Measurements from ENCODE around the gene EAF1.

The EAF1 gene

DNA sequence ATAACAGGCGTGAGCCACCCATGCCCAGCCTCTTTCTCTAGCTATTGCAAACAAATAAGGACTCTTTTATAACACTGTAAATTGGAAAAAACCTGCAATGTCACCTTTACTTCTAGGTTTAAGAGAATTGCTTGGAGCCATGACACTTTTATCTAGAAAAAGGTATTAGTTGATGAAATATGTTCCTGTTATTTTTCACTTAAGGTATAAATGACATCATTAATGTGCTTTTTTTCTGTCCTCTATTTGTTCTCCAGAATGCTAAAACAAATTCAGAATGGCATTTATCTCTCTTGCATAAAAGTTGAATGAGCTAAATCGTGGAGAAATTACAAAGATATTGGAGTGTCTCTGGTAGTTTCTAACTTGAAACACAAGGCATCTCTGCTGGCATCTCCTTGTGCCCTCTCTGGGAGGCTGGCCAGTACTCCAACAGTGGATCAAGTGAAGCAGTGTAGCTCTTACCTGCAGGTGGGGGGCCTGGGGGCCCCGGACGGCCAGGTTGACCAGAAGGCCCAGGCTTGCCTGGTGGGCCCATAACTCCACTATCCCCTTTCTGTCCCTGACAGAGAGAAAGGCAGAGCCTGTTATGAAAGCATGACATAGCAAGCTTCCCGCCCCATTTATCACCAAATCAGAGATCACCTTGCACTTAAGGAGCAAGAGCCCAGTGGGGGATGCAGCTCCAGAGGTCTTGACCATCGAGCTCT lies 38.6 kb downstream of the EAF1 start:
- CTCF ChIA-PET, result interaction anchor here (1.0 kb wide), 1 partner anchor 225 kb away, joined by 3 read pairs; no protein-coding TSS in a partner anchor
- POLR2A ChIA-PET, result no interaction called here
- TF ChIP-seq, protein P1, sequence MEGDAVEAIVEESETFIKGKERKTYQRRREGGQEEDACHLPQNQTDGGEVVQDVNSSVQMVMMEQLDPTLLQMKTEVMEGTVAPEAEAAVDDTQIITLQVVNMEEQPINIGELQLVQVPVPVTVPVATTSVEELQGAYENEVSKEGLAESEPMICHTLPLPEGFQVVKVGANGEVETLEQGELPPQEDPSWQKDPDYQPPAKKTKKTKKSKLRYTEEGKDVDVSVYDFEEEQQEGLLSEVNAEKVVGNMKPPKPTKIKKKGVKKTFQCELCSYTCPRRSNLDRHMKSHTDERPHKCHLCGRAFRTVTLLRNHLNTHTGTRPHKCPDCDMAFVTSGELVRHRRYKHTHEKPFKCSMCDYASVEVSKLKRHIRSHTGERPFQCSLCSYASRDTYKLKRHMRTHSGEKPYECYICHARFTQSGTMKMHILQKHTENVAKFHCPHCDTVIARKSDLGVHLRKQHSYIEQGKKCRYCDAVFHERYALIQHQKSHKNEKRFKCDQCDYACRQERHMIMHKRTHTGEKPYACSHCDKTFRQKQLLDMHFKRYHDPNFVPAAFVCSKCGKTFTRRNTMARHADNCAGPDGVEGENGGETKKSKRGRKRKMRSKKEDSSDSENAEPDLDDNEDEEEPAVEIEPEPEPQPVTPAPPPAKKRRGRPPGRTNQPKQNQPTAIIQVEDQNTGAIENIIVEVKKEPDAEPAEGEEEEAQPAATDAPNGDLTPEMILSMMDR (IDR thresholded peaks at IDR 0.05; ENCODE audit: insufficient read depth, low read length, missing control alignments), result no peak

DNA sequence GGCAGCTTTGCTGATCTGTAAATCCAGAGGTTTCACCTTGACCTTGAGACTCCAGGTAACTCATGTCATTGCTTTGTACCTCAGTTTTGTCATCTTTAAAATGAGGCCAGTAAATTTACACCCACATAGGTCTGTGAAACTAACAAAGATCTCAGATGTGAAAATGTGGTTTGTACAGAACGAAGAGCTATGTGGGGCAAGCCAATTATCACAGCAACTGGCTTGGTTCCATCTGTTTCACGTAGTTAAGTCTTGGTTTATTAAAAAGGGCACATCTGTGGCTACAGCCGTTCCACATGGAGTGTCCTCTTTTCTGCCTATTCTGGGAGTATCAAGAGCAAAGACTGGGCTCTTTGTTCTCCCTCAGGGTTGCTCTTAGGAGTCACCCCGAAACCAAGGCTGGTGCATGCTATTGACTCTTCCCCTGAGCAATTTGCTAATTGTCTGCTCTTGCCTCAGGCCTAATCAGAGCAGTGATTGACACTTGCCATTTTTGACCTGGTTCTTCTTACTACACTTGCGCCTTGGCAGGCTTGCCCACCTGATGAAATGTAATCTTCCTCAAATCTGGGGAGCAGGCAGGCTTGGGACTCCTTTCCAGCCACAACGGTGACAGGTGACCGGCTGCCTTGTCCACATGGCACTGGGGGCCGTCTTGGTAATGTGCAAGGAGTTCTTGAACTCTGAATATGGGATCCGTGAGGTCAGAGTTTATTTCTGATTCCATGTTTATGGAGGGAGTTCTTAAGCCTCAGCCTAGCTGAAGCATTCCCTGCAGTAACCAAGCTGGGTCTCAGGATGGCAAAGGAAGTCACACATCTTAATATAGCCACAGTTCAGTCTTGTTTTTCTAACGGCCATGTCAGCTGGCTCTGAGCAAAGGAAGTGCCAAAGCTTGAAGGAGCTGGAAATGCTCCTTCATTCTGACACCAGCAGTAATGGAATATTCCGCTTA lies 40.1 kb downstream of the EAF1 start:
- DNase-seq (ENCODE audit: low read depth, low spot score), result no peak
- TF ChIP-seq, protein P1 (IDR thresholded peaks at IDR 0.05; ENCODE audit: insufficient read depth, low read length, missing control alignments), result no peak
- no peak overlapping the region for H3K4me3 ChIP-seq (ENCODE audit: low read depth, low read length)
- CTCF ChIA-PET, result interaction anchor here (1.0 kb wide), 1 partner anchor 226 kb away, joined by 3 read pairs; no protein-coding TSS in a partner anchor
- POLR2A ChIA-PET, result interaction anchor here (0.6 kb wide), 1 partner anchor 20 kb away, joined by 3 read pairs; no protein-coding TSS in a partner anchor

More for the DNA sequence above, 38.6 kb downstream of the EAF1 start:
- H3K4me3 ChIP-seq (ENCODE audit: low read depth, low read length), result no peak overlapping the region
- no peak for DNase-seq (ENCODE audit: low read depth, low spot score)

DNA sequence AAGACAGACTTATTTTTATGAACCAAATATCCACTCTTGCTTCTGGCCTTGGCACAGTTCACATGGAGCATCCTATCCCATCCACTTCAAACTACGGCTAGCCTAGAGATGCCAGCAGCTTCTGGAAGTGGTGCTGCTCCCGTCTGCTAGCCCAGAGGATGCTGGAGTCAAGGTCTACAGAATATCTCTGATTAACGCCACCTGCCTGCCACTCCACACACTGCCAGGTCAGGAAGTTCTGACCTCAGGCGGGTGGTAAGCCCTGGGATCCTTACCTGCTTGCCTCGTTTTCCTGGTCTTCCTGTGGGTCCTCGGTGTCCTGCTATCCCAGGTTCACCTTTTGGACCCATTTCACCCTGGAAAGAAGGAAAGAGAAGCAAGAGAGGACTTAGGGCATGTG lies 42.9 kb downstream of the EAF1 start:
- TF ChIP-seq, protein P1 (IDR thresholded peaks at IDR 0.05; ENCODE audit: insufficient read depth, low read length, missing control alignments), result no peak
- ChIA-PET POLR2A (no interaction called here), CTCF (interaction anchor here (1.0 kb wide), 1 partner anchor 256 kb away, joined by 3 read pairs; no protein-coding TSS in a partner anchor)
- no peak overlapping the region for H3K4me3 ChIP-seq (ENCODE audit: low read depth, low read length)
- DNase-seq (ENCODE audit: low read depth, low spot score), result no peak

GRCh38 chr3:15470849-15471248 lies 43.5 kb downstream of the EAF1 start:
- ChIA-PET CTCF (interaction anchor here (1.0 kb wide), 1 partner anchor 256 kb away, joined by 3 read pairs; no protein-coding TSS in a partner anchor), POLR2A (no interaction called here)
- TF ChIP-seq, protein P1 (IDR thresholded peaks at IDR 0.05; ENCODE audit: insufficient read depth, low read length, missing control alignments), result no peak
- no peak for DNase-seq (ENCODE audit: low read depth, low spot score)
- no peak overlapping the region for H3K4me3 ChIP-seq (ENCODE audit: low read depth, low read length)

GRCh38 chr3:15471861-15472260 lies 44.5 kb downstream of the EAF1 start:
- TF ChIP-seq, protein P1 (IDR thresholded peaks at IDR 0.05; ENCODE audit: insufficient read depth, low read length, missing control alignments), result no peak
- no peak for DNase-seq (ENCODE audit: low read depth, low spot score)
- CTCF ChIA-PET, result no interaction called here
- H3K4me3 ChIP-seq (ENCODE audit: low read depth, low read length), result no peak overlapping the region
- POLR2A ChIA-PET, result no interaction called here

DNA sequence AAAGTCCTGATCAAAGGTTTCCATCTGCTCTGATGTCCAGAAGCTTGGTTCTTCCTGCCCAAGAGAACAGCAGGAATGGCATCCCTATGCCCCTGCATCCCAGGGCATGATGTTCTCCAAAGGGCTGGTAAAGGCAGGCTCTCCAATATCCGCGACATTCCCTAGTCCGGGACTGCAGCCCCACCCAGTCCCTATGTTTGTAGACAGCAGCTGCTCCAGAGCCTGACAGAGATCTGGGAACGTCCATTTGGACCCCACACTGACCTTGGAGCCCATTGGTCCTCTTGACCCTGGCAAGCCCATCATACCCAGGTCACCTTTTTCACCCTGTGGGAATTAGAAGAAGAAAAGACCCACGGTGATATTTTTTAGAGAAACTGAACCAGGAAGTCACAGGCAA lies 47.8 kb downstream of the EAF1 start:
- TF ChIP-seq, protein P1 (IDR thresholded peaks at IDR 0.05; ENCODE audit: insufficient read depth, low read length, missing control alignments), result no peak
- ChIA-PET POLR2A (no interaction called here), CTCF (no interaction called here)
- no peak for DNase-seq (ENCODE audit: low read depth, low spot score)
- H3K4me3 ChIP-seq (ENCODE audit: low read depth, low read length), result no peak overlapping the region

Measured in AG04449 (cell line).